Panc1 (cell line): ENCODE data around the gene FIBCD1.

Source experiments
- POLR2AphosphoS5 ChIP-seq: IDR thresholded peaks from 2 replicates; pipeline ENCODE4 v1.6.1; 2012; ENCODE audit warnings: mild to moderate bottlenecking, low read depth, low read length, moderate library complexity
- TCF7L2 ChIP-seq: IDR thresholded peaks from 2 replicates; pipeline ENCODE4 v1.6.1; 2011; ENCODE audit warnings: mild to moderate bottlenecking, low read depth, low read length, inconsistent platforms
- TF ChIP-seq, protein P1 (sequence below): fragments of 450-650 bp; IDR thresholded peaks from 2 replicates; pipeline ENCODE4 v1.5.1; 2017; ENCODE audit warnings: mild to moderate bottlenecking
- TF ChIP-seq, protein P2 (sequence below), 2 experiments: IDR thresholded peaks; 2 replicates each; pipeline ENCODE4 v1.6.1; 2011 to 2012; ENCODE audit warnings: low read depth in 2 of 2, control low read depth in 1 of 2, low read length in 1 of 2, mild to moderate bottlenecking in 1 of 2, moderate library complexity in 1 of 2; ENCODE audit not compliant: insufficient read depth in 1 of 2

DNA sequence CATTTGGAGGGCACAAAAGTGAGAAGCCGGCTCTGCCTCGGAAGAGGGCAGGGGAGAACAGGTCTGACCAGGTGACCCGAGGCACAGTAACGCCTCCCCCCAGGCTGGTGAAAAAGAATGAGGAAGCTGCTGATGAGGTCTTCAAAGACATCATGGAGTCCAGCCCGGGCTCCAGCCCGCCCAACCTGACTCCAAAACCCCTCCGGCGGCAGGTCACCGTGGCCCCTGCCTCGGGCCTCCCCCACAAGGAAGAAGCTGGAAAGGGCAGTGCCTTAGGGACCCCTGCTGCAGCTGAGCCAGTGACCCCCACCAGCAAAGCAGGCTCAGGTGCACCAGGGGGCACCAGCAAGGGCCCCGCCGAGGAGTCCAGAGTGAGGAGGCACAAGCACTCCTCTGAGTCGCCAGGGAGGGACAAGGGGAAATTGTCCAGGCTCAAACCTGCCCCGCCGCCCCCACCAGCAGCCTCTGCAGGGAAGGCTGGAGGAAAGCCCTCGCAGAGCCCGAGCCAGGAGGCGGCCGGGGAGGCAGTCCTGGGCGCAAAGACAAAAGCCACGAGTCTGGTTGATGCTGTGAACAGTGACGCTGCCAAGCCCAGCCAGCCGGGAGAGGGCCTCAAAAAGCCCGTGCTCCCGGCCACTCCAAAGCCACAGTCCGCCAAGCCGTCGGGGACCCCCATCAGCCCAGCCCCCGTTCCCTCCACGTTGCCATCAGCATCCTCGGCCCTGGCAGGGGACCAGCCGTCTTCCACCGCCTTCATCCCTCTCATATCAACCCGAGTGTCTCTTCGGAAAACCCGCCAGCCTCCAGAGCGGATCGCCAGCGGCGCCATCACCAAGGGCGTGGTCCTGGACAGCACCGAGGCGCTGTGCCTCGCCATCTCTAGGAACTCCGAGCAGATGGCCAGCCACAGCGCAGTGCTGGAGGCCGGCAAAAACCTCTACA, 54.2 kb downstream of the FIBCD1 start:
- TF ChIP-seq, protein P1, sequence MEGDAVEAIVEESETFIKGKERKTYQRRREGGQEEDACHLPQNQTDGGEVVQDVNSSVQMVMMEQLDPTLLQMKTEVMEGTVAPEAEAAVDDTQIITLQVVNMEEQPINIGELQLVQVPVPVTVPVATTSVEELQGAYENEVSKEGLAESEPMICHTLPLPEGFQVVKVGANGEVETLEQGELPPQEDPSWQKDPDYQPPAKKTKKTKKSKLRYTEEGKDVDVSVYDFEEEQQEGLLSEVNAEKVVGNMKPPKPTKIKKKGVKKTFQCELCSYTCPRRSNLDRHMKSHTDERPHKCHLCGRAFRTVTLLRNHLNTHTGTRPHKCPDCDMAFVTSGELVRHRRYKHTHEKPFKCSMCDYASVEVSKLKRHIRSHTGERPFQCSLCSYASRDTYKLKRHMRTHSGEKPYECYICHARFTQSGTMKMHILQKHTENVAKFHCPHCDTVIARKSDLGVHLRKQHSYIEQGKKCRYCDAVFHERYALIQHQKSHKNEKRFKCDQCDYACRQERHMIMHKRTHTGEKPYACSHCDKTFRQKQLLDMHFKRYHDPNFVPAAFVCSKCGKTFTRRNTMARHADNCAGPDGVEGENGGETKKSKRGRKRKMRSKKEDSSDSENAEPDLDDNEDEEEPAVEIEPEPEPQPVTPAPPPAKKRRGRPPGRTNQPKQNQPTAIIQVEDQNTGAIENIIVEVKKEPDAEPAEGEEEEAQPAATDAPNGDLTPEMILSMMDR = no peak
- no peak for TF ChIP-seq POLR2AphosphoS5
- TF ChIP-seq, protein P2, sequence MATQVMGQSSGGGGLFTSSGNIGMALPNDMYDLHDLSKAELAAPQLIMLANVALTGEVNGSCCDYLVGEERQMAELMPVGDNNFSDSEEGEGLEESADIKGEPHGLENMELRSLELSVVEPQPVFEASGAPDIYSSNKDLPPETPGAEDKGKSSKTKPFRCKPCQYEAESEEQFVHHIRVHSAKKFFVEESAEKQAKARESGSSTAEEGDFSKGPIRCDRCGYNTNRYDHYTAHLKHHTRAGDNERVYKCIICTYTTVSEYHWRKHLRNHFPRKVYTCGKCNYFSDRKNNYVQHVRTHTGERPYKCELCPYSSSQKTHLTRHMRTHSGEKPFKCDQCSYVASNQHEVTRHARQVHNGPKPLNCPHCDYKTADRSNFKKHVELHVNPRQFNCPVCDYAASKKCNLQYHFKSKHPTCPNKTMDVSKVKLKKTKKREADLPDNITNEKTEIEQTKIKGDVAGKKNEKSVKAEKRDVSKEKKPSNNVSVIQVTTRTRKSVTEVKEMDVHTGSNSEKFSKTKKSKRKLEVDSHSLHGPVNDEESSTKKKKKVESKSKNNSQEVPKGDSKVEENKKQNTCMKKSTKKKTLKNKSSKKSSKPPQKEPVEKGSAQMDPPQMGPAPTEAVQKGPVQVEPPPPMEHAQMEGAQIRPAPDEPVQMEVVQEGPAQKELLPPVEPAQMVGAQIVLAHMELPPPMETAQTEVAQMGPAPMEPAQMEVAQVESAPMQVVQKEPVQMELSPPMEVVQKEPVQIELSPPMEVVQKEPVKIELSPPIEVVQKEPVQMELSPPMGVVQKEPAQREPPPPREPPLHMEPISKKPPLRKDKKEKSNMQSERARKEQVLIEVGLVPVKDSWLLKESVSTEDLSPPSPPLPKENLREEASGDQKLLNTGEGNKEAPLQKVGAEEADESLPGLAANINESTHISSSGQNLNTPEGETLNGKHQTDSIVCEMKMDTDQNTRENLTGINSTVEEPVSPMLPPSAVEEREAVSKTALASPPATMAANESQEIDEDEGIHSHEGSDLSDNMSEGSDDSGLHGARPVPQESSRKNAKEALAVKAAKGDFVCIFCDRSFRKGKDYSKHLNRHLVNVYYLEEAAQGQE (IDR thresholded peaks at IDR 0.05; ENCODE audit: insufficient read depth in 1 of 2, low read depth in 2 of 2, low read length in 1 of 2) = no peak
- no peak for TF ChIP-seq TCF7L2
